Glutamatergic neuron (in vitro differentiated cells): ENCODE measurements around the gene KLHL14. TPM values are rescaled to one million over a fixed set of nuclear protein-coding genes. Genes with fewer than 3 reads are reported as not detected.
"Not testable (repeated sequence)": the region's sequence is repeated elsewhere in the genome, so short reads cannot be mapped to it uniquely, and the experiment has no call there.

Source experiments
- DNase-seq: peaks from one replicate; pipeline ENCODE4 v3.0.0; 2022
- H3K27ac Mint-ChIP-seq: one replicate; pipeline ENCODE4 v1.8.0; 2020; ENCODE audit warnings: mild to moderate bottlenecking, mixed read lengths, inconsistent platforms; ENCODE audit not compliant: unreplicated experiment
- H3K27me3 Mint-ChIP-seq: one replicate; pipeline ENCODE4 v1.8.0; 2020; ENCODE audit warnings: mild to moderate bottlenecking, moderate library complexity, mixed read lengths, inconsistent platforms; ENCODE audit not compliant: unreplicated experiment
- H3K36me3 Mint-ChIP-seq: one replicate; pipeline ENCODE4 v1.8.0; 2020; ENCODE audit warnings: mild to moderate bottlenecking, mixed read lengths, inconsistent platforms; ENCODE audit not compliant: unreplicated experiment
- H3K4me1 Mint-ChIP-seq: one replicate; pipeline ENCODE4 v1.8.0; 2020; ENCODE audit warnings: mild to moderate bottlenecking, low read depth, mixed read lengths, inconsistent platforms; ENCODE audit not compliant: unreplicated experiment
- H3K4me3 Mint-ChIP-seq: one replicate; pipeline ENCODE4 v1.8.0; 2020; ENCODE audit warnings: mild to moderate bottlenecking, mixed read lengths, inconsistent platforms; ENCODE audit not compliant: unreplicated experiment
- H3K9me3 Mint-ChIP-seq: one replicate; pipeline ENCODE4 v1.8.0; 2020; ENCODE audit warnings: mild to moderate bottlenecking, moderate library complexity, mixed read lengths, inconsistent platforms; ENCODE audit not compliant: unreplicated experiment
- CTCF ChIP-seq: fragments of 200-600 bp; sonication (generic); IDR thresholded peaks from one replicate; pipeline ENCODE4 v1.5.0; 2021; ENCODE audit not compliant: partially characterized antibody, unreplicated experiment
- total RNA-seq: library from RNA; stranded (reverse); fragmentation: NEBNext Ultra II Directional; extraction: Animal tissue kit (Norgen Biotek cat#: 25700); gene quantifications from one replicate; pipeline ENCODE4 v1.2.1, GENCODE V29; 2021; ENCODE audit not compliant: unreplicated experiment

KLHL14 gene
- total RNA-seq, 1 donor from 2014 or later, result not detected

DNA sequence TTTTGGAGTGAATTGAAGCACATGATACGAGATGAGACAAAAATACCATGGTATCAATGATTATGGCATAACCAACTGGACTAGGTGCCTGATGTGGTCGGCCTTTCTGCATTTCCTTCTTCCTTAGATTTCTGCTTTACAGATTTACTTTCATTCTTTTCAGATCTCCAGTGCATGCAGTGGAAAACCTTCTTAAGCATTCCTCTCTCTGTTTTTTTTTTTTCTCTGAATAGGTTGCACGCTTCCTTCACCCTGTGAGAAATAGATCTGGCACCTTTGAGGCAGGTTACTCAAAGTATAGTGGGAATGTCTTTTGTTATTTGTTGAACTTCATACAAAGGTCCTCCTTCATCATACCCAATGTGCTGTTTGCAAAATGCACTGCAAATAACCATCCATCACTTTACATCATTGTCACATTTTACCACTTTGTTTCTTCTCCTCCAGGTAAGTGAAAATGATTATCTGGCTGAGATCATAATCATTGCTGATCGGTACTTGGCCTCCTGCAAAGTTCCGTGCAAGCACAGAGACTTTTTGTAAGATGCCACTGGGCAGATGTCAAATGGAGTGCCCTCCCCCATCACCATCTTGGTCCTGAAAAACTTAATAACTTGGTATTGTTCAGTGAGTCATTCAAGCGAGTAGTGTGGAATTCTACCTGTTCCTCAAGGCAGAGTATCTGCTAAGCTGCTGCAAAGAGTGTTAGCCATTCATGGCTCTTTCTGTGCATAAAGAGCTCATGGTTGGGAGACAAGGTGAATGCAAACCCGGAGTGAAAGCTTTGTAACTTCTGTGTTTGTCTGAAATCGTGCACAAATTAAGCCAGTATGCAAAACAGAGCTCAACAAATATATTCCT, 30.0 kb upstream of the KLHL14 start:
- Mint-ChIP-seq H3K27me3 (no peaks in the 10 kb centered on the region), H3K4me1 (peaks cover 5% of the 10 kb centered on the region), H3K27ac (no peak overlapping the region), H3K36me3 (no peaks in the 10 kb centered on the region), H3K4me3 (no peak overlapping the region), H3K9me3 (no peaks in the 10 kb centered on the region)
- DNase-seq, result no peak
- TF ChIP-seq CTCF, result no peak

DNA sequence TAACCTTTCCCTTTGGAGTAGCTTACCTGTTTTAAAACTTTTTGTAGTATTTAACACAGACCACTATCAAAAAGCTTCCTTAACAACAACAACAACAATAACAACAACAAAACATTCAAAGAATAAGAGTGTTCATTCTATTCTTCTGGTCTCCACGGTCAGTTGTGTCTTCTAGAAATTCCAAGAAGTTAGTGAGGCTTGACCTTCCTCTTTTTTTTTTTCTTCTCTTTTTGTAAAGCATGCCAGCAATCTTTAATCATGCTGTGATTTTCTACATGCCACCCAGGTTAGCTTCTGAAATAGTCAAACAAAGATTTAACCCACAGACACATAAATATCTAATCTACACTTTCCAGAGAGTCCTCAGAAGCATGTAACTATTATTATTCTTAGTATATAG, 28.4 kb upstream of the KLHL14 start:
- H3K4me1 Mint-ChIP-seq, result peaks cover 5% of the 10 kb centered on the region

GRCh38 chr18:32798209-32798960, 25.6 kb upstream of the KLHL14 start:
- Mint-ChIP-seq H3K9me3 (peaks cover 5% of the 10 kb centered on the region), H3K36me3 (peaks cover 5% of the 10 kb centered on the region), H3K27ac (no peak overlapping the region), H3K27me3 (no peaks in the 10 kb centered on the region), H3K4me3 (no peak overlapping the region), H3K4me1 (peaks cover 2% of the 10 kb centered on the region)
- DNase-seq, result no peak
- TF ChIP-seq CTCF, result no peak

More for the DNA sequence above, 28.4 kb upstream of the KLHL14 start:
- H3K27ac Mint-ChIP-seq, result no peak overlapping the region
- no peaks in the 10 kb centered on the region for H3K36me3 Mint-ChIP-seq
- TF ChIP-seq CTCF, result no peak
- H3K4me3 Mint-ChIP-seq, result no peak overlapping the region
- no peak for DNase-seq
- H3K27me3 Mint-ChIP-seq, result no peaks in the 10 kb centered on the region
- peaks cover 1% of the 10 kb centered on the region for H3K9me3 Mint-ChIP-seq

- H3K9me3 Mint-ChIP-seq, H3K27me3 Mint-ChIP-seq, H3K27ac Mint-ChIP-seq, H3K4me1 Mint-ChIP-seq, H3K36me3 Mint-ChIP-seq, DNase-seq, H3K4me3 Mint-ChIP-seq: not testable (repeated sequence)
These were observed 21.8 kb upstream of the KLHL14 start for GRCh38 chr18:32794667-32795066.

GRCh38 chr18:32779010-32779409, 6.2 kb upstream of the KLHL14 start:
- no peak for TF ChIP-seq CTCF
- Mint-ChIP-seq H3K36me3 (no peaks in the 10 kb centered on the region), H3K27ac (no peak overlapping the region), H3K27me3 (peaks cover 1% of the 10 kb centered on the region), H3K9me3 (no peaks in the 10 kb centered on the region), H3K4me1 (no peaks in the 10 kb centered on the region), H3K4me3 (no peak overlapping the region)
- DNase-seq, result no peak
